SKM-1 (cell line): ENCODE measurements around the gene SLC8A1.

Experiments used
- DNase-seq: peaks from one replicate; lab custom pipeline; 2025; ENCODE audit not compliant: unreplicated experiment; lab: John Stamatoyannopoulos, UW

Gene SLC8A1

GRCh38 chr2:40204268-40204667 lies 247.6 kb downstream of the SLC8A1 start:
- no peak for DNase-seq

DNA sequence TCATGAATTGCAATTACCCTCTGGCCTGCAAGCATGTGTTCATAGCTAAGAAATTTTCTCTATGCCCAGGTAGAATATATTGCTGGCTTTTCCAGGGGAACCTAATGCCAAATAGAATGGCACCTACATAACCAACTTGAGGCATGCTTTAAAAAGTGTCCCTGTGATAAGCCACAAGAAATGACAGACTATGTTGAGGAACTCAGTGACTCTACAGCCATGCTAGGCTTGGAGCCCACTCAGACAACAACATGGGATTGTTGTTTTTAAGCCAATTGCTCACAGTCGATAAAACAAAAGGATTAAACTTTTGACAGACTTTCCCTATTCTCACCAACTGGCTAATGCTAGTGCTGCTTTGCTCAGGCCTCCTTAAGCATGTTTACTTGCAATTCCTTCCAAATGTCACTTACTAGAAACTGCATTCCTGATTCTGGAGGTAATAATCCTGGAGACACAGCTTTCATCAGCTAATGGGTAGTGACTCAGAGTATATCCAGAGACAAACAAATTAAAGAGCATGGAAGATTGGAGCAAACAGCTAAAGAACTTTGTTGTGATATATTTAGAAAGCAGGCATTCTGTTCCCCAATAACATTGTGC lies 249.0 kb downstream of the SLC8A1 start:
- DNase-seq: no peak

GRCh38 chr2:40201425-40201824 lies 250.5 kb downstream of the SLC8A1 start:
- no peak for DNase-seq

- DNase-seq: no peak
Measured at GRCh38 chr2:40200366-40200915, 251.4 kb downstream of the SLC8A1 start.

GRCh38 chr2:40199771-40200170 lies 252.1 kb downstream of the SLC8A1 start:
- no peak for DNase-seq

DNA sequence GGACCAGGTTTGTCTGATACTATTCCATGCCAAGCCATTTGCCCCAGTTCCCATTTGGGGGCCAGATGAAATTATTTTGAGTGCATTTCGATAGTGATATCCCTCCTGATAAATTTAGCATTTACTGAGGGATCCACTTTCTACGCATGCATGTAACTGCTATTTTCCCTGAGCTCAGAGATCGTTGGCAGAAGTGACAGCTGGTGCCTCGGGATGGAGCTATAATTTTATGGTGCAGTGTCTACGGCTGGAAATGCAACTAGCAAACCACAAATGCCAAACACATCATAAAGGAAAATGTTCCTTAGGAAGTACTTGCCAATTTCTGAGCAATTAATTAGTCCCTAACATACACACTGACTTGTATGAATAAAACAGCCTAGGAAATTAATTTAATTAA lies 254.8 kb downstream of the SLC8A1 start:
- no peak for DNase-seq

GRCh38 chr2:40193670-40194026 lies 258.2 kb downstream of the SLC8A1 start:
- no peak for DNase-seq

DNA sequence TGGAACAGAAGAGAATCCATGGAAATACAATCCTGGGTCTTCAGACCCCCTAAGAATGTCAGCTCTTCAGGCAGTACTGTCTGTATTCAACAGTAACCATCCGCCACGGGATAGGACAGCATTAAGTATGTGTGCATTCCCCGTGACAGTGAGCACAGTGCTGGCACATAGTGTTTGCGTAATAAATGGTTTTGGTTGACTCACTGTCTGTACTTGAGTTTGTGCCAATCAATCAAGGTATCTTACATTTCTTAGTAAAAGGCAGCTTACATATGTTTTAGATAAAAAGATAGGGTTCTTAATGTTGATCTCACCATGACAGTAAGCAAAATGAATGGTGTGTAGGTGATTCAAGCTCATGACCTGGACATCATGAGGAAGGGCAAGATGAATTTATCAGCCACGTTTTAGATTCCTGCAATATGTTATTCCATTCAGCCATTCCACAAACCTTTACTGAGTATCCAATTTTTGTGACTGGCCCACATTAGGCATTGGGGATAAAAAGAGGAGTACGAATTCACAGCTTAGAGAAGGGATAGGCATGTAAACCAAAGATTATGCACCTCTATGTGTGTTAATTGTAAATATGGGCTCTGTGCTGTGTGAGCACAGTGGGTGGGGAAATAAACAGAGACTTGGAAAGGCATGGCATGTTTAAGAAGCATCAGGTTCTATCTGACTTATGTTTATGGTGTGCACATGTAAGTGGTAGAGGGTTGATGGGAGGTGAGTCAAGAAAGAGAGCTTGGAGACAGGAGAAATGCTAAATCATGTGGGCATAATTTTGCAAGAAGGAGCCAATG lies 258.8 kb downstream of the SLC8A1 start:
- no peak for DNase-seq

DNA sequence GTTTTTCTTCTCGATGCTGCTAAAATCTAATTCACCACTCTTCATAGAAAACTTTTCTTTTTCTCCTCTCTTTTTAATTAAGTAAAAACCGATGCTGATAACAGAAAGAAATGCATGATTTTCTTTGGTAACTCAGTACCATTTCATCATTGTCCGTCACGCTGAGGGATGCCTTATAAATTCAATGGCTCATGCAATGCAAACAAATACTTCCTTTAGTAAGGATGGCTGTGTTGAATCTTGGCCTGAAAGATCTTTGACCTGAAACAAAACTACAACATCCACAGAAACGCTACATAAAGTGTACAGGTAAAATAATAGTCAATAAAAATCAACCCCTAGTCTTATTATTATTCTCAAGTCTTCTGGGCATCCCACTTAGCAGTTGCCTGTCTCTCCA lies 261.4 kb downstream of the SLC8A1 start:
- no peak for DNase-seq

DNA sequence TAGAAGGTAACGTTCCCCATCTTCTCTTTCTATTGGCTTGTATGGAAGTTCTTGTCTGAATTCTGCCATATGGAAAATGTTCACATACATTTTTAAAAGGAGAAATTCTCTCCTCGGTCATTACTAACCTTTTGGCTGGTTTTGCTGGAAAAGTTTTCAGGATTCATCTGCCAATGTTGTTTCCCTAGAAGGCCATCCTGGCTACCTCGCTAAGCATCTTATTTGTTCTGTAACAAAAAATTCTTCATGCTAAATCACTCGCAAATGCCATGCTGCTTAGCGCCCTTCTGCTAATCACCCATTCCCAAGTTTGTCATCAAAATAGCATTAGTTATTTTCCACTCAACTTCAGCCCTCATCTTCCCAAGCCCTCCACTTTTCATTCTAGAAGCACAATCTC lies 262.0 kb downstream of the SLC8A1 start:
- no peak for DNase-seq

DNA sequence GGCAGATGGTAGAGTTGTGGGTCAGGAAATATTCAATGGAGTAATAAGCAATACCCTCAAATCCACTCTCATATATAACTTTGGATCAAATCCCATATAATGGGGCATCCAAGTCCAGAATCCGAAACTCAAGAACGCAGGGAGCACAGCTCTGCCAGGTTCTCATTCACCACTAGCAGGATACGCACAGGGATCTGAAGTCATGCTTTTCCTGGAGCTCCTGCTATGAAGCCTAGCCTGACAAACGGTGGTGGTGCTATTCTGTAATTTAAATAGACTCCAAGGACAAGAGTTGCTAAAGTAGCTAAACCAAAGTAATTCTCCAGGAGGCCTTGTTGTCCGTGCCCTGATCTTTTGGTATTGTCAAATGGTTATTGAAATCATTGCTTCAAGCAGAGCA lies 264.8 kb downstream of the SLC8A1 start:
- no peak for DNase-seq

DNA sequence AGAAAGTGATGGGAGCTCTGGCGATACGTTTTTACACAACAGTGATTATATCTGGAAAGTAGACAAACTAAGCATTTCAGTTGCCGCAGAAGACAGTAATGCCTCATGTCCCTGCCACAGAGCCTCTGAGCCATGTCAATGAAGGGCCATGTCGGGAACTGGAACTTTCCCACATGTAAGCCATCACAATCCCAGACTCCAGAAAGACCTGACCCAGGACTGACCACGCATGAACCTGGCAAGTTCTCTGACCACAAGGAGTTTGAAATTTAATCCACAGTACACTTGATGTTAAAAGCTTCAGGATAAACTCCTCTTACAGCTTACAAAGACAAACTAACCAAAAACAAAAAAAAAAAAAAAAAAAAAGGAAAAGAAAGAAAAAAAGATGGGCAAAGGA lies 267.3 kb downstream of the SLC8A1 start:
- no peak for DNase-seq

GRCh38 chr2:40181855-40182254 lies 270.0 kb downstream of the SLC8A1 start:
- no peak for DNase-seq

- DNase-seq: no peak
Measured at GRCh38 chr2:40179801-40180200, 272.1 kb downstream of the SLC8A1 start.

DNA sequence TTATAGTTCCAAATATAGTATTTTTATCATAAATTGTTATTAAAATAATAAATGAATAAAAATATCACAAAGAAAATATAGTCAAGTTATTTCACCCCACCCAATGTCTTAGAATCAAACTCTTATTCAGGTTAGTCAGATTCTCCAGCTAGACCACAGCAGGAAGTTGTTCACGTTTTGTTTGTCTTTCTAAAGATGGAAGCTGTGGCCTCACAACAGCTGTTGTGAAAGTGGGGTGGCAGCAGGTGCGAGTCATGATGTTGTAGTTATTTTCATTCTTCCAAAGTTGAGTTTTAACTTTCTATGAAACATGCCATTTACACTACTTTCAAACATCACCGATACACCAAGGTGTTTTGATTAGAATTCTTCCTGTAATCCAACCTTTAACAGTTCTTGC lies 272.9 kb downstream of the SLC8A1 start:
- no peak for DNase-seq

DNA sequence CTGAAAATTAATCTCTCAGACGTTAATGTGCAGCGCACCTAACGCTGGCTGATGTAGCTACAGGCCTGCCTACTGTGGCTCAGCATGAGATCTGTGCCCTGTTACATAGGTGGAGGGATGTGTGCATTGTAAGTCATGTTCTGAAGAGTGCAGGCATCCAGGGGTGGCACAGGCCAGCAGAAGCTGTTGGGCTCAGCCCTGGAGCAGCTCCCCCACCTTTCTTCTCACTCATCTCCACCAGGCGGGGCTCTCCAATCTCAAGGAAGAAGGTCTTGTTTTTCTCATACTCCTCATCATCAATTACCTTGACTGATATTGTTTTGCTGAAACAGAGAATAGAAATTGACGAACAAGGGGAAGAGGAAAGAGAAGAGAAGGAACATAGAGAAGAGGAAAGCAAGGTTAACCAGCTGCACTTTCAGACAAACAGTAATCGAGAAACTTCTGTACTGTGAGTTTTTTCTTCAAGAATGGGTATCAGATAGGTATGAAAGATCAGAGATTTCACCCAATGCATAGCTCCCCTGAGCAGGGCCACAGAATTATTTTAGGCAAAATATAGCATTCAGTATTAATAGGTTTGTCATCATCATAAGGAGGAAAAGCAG lies 273.6 kb downstream of the SLC8A1 start:
- DNase-seq: no peak

DNA sequence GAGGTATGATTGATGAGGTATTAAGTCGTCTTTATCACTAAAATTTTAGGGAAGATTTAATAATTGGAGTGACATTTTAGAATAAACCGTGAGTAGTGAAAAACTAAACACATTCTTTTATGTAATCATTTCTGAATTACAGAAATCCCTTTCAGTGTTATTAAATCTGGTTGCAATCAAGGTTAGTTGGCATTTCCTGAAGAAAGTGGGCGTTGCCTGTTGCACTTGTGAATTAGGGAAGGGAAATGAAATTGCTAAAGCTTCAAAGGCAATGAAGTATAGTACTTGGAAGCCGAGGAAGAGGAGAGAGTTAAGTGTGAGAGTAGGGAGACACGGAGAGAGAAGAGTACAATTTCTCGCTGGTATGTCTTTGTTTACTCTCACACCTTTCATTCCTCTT lies 274.5 kb downstream of the SLC8A1 start:
- DNase-seq: no peak

DNA sequence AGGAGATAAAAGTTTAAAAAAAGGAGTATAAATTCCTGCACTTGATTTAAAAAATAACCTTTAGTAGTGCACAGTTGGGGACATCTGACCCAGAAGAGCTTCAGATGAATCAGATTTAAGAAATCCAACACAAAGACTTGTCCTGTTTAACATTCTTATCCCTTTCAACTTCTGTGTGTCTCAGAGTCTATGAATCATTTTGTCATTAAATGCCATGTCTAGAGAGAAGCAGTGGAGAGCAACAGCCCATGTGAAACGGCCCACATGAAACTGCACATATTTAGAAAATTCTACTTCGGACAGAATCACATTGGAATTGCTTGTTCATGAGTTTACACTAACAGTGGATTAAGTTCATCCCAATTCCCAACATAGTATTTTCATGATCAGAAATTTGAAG lies 278.6 kb downstream of the SLC8A1 start:
- no peak for DNase-seq

DNA sequence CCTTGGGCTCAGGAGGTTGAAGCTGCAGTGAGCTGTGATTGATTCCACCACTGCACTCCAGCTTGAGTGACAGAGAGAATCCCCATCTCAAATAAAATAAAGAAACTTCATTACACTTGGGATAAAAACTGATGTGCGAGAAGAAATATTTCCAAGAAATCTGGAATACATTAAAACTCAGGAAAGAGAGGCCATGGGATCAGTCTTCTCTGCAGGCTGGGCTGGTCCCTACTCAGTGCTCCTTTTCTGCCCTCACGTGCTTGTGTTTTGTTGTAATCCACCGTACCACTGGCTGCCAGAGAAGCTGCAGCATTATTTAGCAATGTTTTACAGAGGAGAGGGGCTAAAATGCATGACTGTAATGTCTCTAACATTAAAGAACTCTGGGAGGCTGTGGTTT lies 282.0 kb downstream of the SLC8A1 start:
- DNase-seq: no peak

GRCh38 chr2:40169430-40169829 lies 282.5 kb downstream of the SLC8A1 start:
- DNase-seq: no peak

- no peak for DNase-seq
Measured at GRCh38 chr2:40168546-40168945, 283.3 kb downstream of the SLC8A1 start.

- no peak for DNase-seq
Measured at GRCh38 chr2:40168032-40168431, 283.9 kb downstream of the SLC8A1 start.
